ENCODE measurements around the gene P3H4.

P3H4 gene

DNA sequence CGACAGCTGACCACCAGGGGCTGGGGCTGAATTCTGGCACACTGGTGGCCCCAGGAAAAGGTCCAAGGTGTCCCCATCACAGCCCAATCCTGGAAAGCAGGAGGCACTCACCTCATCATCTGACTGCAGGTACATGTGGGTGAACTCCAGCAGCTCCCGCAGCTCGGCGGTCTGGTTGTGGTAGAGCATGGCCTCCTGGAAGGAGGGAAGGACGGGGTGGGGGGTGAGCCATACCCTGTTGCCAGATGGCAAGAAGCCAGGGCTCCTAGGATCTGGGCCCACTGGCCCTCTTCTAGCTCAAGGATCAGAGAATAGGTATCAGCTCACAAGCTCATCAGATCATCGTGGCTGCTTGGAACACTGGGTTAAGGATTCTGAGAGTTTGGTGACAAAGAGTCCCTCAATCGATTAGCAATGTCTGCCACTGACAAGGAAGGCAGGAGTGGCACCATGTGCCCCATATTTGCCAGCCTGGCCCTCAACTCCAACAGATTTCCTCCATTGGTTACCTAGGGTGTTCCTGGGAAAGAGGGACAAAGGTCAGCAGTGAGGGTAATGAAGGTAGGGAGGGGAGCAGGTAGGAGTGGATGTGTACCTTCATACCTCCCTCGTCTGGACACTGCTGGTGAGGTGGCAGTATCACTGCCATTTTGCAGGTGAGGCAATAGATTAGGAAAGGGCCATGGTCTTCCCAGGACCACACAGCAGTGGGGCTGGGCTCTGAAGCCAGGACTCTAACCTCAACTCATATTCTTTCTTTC is 4.9 kb downstream of the P3H4 start:
- no peak overlapping the region for H3K4me3 Mint-ChIP-seq
- no peak for ATAC-seq
- peaks cover 17% of the 10 kb centered on the region for H3K4me1 Mint-ChIP-seq
- no peak overlapping the region for H3K27ac Mint-ChIP-seq
- no peaks in the 10 kb centered on the region for H3K36me3 Mint-ChIP-seq
- H3K9me3 Mint-ChIP-seq = no peaks in the 10 kb centered on the region
- no peak for DNase-seq (ENCODE audit: low spot score in 2 of 2)

- ATAC-seq = no peak
- peaks cover 11% of the 10 kb centered on the region for H3K4me1 Mint-ChIP-seq
- H3K27ac Mint-ChIP-seq = no peak overlapping the region
- H3K9me3 Mint-ChIP-seq = no peaks in the 10 kb centered on the region
- no peaks in the 10 kb centered on the region for H3K36me3 Mint-ChIP-seq
- no peak overlapping the region for H3K4me3 Mint-ChIP-seq
- DNase-seq (ENCODE audit: low spot score in 2 of 2) = no peak
These were observed 8.4 kb downstream of the P3H4 start for GRCh38 chr17:41803049-41804020.

- peaks cover 11% of the 10 kb centered on the region for H3K4me1 Mint-ChIP-seq
- no peak overlapping the region for H3K27ac Mint-ChIP-seq
- ATAC-seq (peak; percentile 82), DNase-seq (ENCODE audit: low spot score in 2 of 2) (peak; percentile 69 to 85)
- no peaks in the 10 kb centered on the region for H3K36me3 Mint-ChIP-seq
- no peaks in the 10 kb centered on the region for H3K9me3 Mint-ChIP-seq
- peak overlapping the region; percentile 9 for H3K4me3 Mint-ChIP-seq
These were observed 10.1 kb downstream of the P3H4 start for GRCh38 chr17:41801374-41802271.

DNA sequence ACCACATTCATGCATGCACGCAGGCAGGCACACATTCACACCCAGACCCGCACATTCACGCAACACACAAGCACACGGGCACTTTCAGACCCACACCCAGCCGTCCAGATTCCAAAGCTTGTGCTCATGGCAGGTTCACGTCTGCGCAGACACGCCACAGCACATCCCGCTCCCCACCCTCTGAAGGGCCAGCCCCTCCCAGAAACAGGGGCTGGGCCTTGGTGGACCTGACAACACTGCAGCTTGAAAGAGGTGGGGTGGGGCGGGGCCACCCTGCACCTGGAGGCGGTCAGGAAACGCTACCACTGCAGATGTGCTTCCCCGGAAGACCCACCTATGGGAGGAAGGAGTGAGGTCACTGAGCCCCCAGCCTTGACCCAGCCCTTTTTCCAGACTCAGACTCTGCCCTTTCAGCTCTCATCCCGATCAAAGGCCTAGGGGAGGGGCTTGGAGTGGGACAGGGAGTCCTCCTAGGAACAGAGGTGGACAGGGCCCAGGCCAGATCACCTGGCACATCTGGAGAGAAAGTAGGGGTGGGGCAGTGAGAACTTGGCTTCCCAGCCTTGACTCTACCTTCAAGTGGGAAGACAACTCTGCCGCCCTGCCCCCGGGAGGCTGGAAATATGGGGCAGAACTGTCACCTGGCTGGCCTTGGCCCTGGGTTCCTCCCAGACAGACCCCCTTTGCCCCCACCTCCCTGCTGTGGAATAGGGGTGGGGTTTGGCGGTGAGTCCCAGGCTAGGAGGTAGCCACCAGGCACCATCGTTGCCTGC is 11.0 kb downstream of the P3H4 start:
- Mint-ChIP-seq H3K4me1 (peaks cover 11% of the 10 kb centered on the region), H3K36me3 (no peaks in the 10 kb centered on the region), H3K9me3 (no peaks in the 10 kb centered on the region), H3K4me3 (peak overlapping the region; percentile 9), H3K27ac (no peak overlapping the region)
- ATAC-seq (peak; percentile 44), DNase-seq (ENCODE audit: low spot score in 2 of 2) (no peak)

DNA sequence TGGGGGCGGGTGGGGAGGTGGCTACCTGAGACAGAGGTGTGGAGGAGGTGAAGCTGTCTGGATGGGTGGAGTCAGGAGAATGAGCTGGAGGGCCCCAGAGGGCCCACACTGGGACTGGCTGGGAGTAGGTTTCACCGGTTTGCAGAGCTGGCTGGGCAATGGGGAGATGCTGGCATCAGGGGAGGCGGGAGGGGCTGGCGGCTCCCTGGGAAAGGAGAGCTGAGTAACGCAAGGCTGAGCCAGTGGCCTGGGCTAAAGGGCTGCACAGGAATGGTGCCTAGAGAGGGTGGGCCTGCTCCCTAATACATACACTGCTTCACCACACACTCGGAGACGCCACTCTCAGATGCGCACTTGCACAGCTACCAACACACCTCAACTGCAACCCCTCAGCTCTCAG is 12.4 kb downstream of the P3H4 start:
- DNase-seq (ENCODE audit: low spot score in 2 of 2) = no peak
- no peaks in the 10 kb centered on the region for H3K36me3 Mint-ChIP-seq
- no peak overlapping the region for H3K27ac Mint-ChIP-seq
- H3K9me3 Mint-ChIP-seq = no peaks in the 10 kb centered on the region
- ATAC-seq = no peak
- H3K4me1 Mint-ChIP-seq = peaks cover 11% of the 10 kb centered on the region
- H3K4me3 Mint-ChIP-seq = no peak overlapping the region

DNA sequence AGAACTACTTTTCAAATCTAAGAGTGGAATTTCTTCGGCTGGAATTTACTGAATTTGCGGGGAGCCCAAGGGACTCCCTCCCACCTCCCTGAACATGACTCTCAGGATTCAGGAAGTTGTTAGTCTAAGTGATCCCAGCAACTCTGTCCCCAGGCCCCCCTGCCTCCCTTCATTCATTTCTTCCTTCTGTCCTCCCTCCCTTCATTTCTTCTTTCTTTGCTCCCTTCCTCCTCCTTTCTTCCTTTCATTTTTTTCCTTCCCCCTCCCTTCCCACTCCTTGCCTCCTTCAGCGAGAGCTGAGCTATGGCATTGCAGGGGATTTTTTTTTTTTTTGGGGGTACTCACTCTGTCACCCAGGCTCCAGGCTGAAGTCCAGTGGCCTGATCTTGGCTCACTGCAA is 14.4 kb downstream of the P3H4 start:
- no peak for DNase-seq (ENCODE audit: low spot score in 2 of 2)
- H3K9me3 Mint-ChIP-seq = no peaks in the 10 kb centered on the region
- H3K36me3 Mint-ChIP-seq = no peaks in the 10 kb centered on the region
- H3K4me3 Mint-ChIP-seq = no peak overlapping the region
- no peak for ATAC-seq
- H3K27ac Mint-ChIP-seq = no peak overlapping the region
- peaks cover 11% of the 10 kb centered on the region for H3K4me1 Mint-ChIP-seq

GRCh38 chr17:41796121-41796895 is 15.4 kb downstream of the P3H4 start:
- Mint-ChIP-seq H3K4me3 (no peak overlapping the region), H3K4me1 (peaks cover 4% of the 10 kb centered on the region), H3K9me3 (no peaks in the 10 kb centered on the region), H3K36me3 (no peaks in the 10 kb centered on the region), H3K27ac (no peak overlapping the region)
- ATAC-seq (no peak), DNase-seq (ENCODE audit: low spot score in 2 of 2) (no peak)

GRCh38 chr17:41794540-41794975 is 17.2 kb downstream of the P3H4 start:
- Mint-ChIP-seq H3K4me3 (no peak overlapping the region), H3K4me1 (no peaks in the 10 kb centered on the region), H3K9me3 (no peaks in the 10 kb centered on the region), H3K36me3 (no peaks in the 10 kb centered on the region), H3K27ac (no peak overlapping the region)
- no peak for DNase-seq (ENCODE audit: low spot score in 2 of 2)
- no peak for ATAC-seq

GRCh38 chr17:41793784-41794539 is 17.8 kb downstream of the P3H4 start:
- Mint-ChIP-seq H3K9me3 (no peaks in the 10 kb centered on the region), H3K27ac (no peak overlapping the region), H3K36me3 (no peaks in the 10 kb centered on the region), H3K4me3 (no peak overlapping the region), H3K4me1 (peaks cover 4% of the 10 kb centered on the region)
- DNase-seq (ENCODE audit: low spot score in 2 of 2) (no peak), ATAC-seq (no peak)

GRCh38 chr17:41792845-41793783 is 18.6 kb downstream of the P3H4 start:
- no peak overlapping the region for H3K4me3 Mint-ChIP-seq
- DNase-seq (ENCODE audit: low spot score in 2 of 2) = no peak
- ATAC-seq = peak; percentile 32
- H3K9me3 Mint-ChIP-seq = no peaks in the 10 kb centered on the region
- H3K27ac Mint-ChIP-seq = no peak overlapping the region
- H3K4me1 Mint-ChIP-seq = peaks cover 13% of the 10 kb centered on the region
- no peaks in the 10 kb centered on the region for H3K36me3 Mint-ChIP-seq

DNA sequence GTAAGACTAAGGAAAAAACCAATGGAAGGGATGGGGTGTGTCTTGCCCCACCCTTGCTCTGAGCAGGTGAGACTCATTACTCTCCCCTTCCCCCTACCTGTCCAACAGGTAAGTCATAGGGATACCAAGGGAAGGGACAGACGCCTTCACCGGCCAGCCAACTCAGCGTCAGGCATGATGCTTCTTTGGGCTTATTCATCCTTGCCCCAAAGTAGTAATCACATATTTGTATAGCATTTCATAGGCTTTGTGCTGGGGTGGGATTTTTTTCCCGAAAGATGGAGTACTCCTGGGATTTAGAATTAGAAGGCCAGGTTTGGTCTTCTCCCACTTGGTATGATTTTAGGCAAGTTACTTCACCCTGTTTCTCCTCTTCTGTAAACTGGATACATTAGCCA is 24.7 kb downstream of the P3H4 start:
- H3K27ac Mint-ChIP-seq = no peak overlapping the region
- H3K36me3 Mint-ChIP-seq = no peaks in the 10 kb centered on the region
- H3K9me3 Mint-ChIP-seq = no peaks in the 10 kb centered on the region
- DNase-seq (ENCODE audit: low spot score in 2 of 2) (no peak), ATAC-seq (no peak)
- peaks cover 33% of the 10 kb centered on the region for H3K4me1 Mint-ChIP-seq
- H3K4me3 Mint-ChIP-seq = peak overlapping the region; percentile 49

DNA sequence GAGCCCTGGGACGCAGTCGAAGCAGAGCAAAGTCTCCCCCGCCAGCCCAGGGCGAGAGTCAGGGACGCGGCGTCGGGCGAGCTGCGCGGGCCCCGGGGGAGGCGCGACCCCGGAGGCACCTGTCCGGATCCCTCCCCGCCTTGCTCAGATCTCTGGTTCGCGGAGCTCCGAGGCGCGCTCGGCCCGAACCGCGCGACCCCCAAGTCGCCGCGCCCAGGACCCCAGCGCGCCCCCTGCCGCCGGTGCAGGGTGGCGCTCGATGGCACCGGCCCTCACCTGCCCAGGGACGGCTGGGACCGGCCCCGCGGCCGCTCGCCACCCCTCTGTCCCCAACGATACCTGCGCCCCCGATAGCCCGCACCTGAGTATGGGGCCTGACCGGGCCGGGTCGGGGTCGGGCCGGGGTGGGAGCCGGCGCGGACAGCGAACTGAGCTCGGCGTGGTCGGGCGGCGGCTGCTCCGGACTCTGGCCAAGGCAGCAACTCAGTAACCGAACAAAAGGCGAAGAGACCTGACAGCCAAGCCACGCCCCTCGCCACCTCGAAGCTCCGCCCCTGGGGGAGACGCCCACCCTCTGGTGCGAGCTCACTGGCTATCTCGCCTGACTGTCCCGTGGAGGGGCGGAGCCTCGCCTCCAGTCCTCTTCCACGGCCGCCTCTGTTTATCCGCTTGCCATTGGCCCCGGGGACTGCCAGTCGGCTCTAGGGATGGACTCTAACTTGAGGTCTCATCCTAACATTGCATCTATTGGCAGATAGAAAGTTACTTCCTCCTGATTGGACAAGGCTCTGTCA is 25.3 kb downstream of the P3H4 start, which contains the start of gene JUP:
JUP (minus strand) TSS at position 485 of the 794 bp plus-strand sequence. CDS start 14,857 bp downstream, outside the sequence.
- Mint-ChIP-seq H3K4me1 (peaks cover 39% of the 10 kb centered on the region), H3K9me3 (no peaks in the 10 kb centered on the region), H3K4me3 (peak within 1 kb of the TSS; percentile 49), H3K27ac (no peak within 1 kb of the TSS), H3K36me3 (no peaks in the 10 kb centered on the region)
- peak; percentile 94 for ATAC-seq
- DNase-seq (ENCODE audit: low spot score in 2 of 2) = peak; percentile 75 to 93

Data from stimulated activated effector memory CD8-positive, alpha-beta T cell treated with anti-CD3 and anti-CD28 coated beads, Interleukin-12 subunit alpha, Interleukin-12 subunit beta, amount 100 ng/mL, for 72 hours (primary cell).